ENCODE results near the gene GPN2. TPM values are rescaled to one million over a fixed set of nuclear protein-coding genes. Genes with fewer than 3 reads are reported as not detected.
"Not testable (repeated sequence)": the region's sequence is repeated elsewhere in the genome, so short reads cannot be mapped to it uniquely, and the experiment has no call there.

Gene GPN2
- total RNA-seq, 1 experiment from 2014 or later = 20.4 TPM

DNA sequence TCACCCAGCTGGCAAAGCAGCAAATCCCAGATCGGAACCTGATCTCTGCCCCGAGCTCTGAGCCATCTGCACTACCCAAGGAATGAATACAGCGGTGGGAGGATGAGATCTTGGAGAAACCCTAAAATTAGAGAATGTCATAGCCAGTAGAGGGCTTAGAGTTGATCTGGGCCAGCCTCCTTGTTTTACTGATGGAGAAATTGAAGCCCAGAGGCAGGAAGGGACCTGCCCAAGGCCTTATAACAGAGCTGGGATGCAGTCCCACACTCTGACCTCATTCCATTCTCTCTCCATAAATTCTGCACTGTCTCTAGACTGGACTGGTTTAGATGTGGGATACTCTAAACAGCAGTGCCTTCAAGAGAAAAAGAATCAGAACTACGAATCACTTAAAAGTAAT is 31.9 kb downstream of the GPN2 start:
- DNase-seq (ENCODE audit: low read depth) = no peak

DNA sequence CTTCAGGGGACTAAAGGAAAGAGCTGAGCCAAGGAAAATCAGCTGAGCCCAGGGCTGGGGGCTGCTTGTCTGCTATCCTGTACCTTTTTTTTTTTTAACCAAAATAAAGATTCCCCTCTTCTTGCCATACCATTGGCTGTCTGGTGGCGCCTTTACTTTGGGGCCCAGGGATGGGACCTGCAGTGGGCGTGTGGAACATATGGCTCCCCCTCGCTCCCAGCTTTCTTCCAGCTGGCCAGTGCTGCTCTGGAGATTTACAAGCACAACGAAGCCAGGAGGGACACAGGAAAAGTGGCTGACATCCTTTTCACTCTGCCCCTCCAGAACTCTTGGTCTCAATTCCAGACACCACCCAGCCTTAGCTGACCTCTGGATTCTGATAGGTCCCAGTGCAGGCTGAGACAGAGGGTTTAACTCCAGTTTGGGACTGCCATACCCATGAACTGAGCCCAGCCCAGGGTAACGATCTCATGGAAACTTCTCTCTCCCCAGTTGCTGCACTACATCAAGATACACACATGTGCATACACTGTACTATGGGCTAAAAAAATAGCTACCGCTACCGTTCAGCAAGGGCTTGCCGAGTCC is 32.5 kb downstream of the GPN2 start:
- DNase-seq (ENCODE audit: low read depth) = no peak

DNA sequence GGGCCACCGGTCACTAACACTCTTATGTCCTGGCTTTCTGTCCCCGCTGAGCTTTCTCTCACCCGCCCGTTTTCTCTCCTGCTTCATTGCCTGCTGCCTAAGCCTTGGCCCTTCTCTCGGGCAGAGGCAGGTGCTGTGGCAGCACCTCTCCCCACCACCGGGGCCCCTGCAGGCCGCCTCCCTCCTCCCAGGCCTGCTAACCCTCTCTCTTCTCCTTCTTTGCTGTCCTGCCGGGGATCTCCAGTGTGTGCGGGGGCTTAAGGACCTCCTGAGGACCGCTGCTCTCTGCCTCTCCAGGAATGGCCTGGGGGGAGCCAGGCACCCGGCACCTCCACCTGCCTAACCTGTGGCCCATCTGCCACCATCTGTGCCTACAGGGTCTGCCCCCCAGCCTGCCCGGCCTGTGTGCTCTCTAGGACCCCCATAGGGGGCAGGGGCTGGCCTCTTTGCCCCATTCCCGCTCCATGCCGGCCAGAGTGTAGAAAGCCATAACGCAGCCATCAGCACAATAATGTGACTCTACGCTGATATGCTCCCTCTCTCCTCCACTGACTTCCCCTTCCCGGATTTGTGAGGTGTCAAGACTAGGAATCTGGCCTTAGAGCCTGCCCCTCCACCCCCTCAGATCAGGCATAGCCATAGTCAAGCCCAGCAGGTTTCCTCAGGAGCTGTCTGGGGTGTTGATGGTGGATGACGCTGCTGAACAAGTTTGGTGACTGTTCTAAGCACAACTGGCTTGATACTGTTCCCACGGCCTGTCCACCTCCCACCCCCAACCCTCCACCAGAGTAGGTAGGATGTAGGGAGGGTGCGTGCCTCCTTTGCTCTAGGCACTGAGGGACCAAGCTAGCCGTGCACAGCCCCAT is 33.2 kb downstream of the GPN2 start:
- no peak for DNase-seq (ENCODE audit: low read depth)

GRCh38 chr1:26856181-26856580 is 33.9 kb downstream of the GPN2 start:
- no peak for DNase-seq (ENCODE audit: low read depth)

DNA sequence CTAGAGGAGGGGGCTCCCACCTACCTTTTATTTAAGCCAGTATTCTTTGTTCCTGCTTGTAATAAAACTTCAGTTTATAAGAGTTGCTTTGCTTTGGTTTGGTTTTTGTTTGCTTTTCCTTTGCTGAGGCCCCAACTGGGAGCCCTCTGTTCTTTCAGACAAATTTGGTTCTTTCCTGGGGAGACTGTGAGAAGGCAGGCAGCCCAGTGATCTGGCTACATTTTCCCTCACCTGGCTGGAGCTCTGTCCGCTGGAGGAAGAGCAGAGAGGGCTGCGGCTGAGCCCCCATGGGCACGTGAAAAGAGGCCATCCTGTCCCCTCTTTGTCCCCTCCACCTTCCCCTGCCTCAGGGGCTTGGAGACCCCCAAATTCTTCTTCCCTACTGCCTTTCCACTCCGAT is 34.4 kb downstream of the GPN2 start:
- DNase-seq (ENCODE audit: low read depth) = no peak

DNA sequence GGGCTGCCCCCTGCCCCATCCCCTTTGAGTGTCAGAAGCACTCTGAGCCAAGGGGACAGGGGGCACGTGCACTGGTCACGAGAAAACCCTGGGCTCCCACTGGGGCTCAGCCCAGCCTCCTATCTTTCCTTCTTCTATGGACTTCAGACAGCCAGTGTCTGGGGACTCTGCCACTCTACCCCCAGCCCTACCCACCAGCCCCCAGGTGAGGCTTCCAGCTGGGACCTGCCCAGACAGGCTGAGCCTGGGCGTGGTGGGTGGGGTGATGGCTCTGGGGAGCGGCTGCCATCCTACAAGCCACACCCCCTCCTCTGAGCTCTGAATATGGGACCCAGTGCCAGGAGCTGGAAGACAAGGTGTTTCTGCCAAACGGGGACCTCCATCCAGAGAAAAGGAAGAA is 35.2 kb downstream of the GPN2 start:
- DNase-seq (ENCODE audit: low read depth) = no peak

- DNase-seq (ENCODE audit: low read depth) = no peak
Observed at GRCh38 chr1:26853600-26853999, 36.5 kb downstream of the GPN2 start.

- peak; percentile 78 for DNase-seq (ENCODE audit: low read depth)
Observed at GRCh38 chr1:26853156-26853555, 36.9 kb downstream of the GPN2 start.

GRCh38 chr1:26852701-26853100 is 37.4 kb downstream of the GPN2 start:
- DNase-seq (ENCODE audit: low read depth) = no peak

GRCh38 chr1:26851106-26851684 is 38.9 kb downstream of the GPN2 start:
- DNase-seq (ENCODE audit: low read depth) = no peak

DNA sequence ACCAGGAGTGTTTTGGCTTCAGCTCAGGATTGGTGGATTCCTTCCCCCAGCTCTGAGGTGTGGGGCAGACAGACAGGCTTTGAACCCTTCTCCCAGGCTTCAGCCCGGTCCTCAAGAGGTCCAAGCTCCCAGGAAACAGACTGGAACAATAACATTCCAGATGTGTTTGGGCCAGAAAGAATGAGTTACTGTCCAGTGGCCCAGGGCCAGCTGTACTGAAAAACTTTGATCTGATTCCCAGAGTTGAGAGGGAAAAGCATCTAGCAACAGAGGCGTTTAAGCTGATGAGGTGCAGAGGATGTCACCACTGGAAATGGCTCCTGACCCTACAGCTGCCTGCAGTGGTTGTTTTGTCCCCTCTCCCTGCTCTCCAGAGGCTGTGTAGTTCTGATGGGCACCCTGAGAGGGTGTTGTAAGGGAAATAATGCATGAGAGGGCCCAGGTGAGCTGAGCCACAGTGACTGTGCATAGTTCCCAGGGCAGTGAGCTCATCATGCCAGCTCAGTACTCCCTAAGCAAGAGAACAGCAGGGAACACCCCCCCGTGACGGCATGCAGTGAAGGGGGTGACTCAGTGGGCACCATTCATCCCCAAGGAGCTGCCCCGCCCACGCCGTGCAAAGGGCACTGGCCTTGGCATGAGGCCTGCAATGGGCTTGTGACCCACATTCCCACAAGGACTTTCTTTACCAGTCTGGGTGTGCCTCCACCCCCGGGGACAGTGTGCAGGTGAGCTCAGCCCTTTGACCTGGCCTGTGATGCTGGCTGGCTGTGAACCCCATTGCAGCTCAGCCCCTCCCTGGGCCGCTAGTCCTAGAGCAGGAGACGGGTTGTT is 40.9 kb downstream of the GPN2 start:
- DNase-seq (ENCODE audit: low read depth) = peak; percentile 77

DNA sequence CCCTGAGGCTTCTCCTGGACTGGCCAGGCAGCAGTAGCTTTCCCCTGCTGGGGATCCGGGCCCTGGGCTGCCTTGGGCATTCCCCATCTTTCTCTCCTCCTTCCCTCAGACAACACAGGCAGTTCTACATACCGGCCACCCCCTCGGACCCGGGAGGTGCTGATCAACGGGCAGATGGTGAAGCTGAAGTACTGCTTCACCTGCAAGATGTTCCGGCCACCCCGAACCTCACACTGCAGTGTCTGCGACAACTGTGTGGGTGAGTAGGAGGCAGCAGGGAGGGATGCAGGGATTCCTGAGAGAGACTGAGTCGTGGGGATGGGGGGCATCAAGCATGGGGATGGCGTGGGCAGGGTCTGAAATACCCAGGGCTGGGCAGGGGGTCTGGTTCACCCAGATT is 41.6 kb downstream of the GPN2 start:
- no peak for DNase-seq (ENCODE audit: low read depth)

DNA sequence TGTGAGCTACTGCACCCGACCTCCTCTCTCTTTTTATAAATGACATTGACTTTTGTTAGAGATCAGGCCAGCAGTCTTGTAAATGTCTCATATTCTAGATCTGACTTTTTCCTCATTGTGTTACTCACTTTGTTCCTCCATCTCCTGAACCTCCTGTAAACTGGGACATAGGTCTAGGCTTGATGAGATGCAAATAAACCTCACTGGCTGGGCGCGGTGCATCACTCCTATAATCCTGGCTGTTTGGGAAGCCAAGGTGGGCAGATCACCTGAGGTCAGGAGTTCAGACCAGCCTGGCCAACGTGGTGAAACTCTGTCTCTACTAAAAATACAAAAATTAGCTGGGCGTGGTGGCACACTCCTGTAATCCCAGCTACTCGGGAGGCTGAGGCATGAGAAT is 42.3 kb downstream of the GPN2 start:
- DNase-seq (ENCODE audit: low read depth) = not testable (repeated sequence)

DNA sequence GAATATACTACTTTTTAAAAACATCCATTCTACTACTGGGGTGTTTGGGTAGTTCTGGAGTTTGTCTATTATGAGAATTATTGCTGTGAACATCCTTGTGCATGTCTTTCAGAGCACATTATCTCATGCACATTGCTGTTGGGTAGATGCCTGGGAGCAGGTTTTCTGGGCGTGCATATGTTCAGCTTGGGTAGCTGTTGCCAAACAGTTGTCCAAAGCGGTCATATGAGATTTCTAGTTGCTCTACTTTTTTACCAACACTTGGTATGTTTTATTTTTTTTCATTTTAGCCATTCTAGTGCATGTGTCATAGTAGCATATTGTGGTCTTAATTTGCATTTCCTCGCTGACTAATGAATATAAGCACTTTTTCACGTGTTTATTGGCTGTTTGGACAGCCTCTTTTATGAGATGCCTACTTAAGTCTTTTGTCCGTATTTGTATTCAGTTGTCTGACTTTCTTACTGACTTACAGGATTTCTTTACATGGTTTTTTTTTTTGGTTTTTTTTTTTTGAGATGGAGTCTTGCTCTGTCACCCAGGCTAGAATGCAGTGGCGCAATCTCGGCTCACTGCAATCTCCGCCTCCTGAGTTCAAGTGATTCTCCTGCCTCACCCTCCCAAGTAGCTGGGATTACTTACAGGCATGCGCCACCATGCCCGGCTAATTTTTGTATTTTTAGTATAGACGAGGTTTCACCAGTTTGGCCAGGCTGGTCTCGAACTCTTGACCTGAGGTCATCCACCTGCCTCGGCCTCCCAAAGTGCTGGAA is 45.5 kb downstream of the GPN2 start:
- DNase-seq (ENCODE audit: low read depth) = no peak

DNA sequence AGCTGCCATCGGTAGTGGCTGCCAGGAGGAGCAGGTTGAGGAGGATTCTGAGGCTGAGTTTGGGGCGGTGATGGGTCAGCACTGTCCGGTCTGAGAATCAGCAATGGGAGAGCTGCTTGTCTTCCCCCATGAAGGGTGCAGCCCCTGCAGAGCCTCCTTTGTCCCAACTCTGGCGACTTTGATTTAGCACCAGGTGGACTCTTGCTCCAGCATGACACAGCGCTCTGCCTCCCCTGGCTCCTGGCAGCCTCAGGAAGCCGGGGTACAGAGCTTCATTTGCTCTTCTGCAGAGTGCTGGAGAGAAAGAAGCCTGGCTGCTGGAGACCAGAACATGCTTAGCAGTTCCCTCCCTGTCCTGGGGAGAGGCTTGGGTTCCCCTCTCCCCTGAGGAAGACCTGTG is 50.3 kb downstream of the GPN2 start:
- DNase-seq (ENCODE audit: low read depth) = no peak

- DNase-seq (ENCODE audit: low read depth) = no peak
Observed at GRCh38 chr1:26839339-26839722, 50.8 kb downstream of the GPN2 start.

GRCh38 chr1:26838474-26839338 is 51.4 kb downstream of the GPN2 start:
- DNase-seq (ENCODE audit: low read depth) = no peak

GRCh38 chr1:26837665-26838064 is 52.4 kb downstream of the GPN2 start:
- not testable (repeated sequence) for DNase-seq (ENCODE audit: low read depth)

- no peak for DNase-seq (ENCODE audit: low read depth)
Observed at GRCh38 chr1:26833432-26834405, 56.4 kb downstream of the GPN2 start.
